ENCODE results near the gene LAMA3. TPM values are rescaled to one million over a fixed set of nuclear protein-coding genes. Genes with fewer than 3 reads are reported as not detected.

Gene LAMA3
- total RNA-seq, 1 experiment from 2014 or later, result 34.6 TPM

DNA sequence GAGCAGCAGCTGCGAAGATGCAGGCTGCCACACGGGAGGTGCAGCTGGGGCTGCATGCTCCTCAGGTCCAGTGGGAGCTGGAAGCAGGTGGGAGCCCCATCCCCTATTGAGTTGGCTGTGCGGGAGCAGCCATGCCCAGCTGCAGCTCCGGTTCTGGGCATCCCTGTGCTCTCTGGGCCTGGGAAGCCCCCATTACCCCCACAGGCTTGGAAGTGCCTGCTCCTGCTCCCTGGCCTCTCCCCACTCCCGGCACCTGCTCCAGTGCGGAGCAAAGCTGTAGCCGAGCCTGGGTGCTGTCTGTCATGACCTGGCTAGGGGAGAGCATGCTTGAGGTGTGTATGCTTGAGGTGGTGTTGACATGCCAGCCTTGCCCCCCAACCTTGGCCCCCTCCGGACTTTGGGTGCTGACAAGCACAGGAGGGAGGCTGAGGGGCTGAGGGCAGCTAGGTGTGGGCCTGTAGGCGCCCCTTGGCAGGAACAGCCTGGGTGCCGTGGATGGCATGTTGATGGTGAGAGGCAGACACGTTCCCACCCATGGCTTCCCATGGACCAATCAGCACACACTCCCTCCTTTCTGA lies 48.0 kb upstream of the LAMA3 start:
- H3K9me3 Mint-ChIP-seq (ENCODE audit: unreplicated experiment), result peaks cover 8% of the 10 kb centered on the region
- no peaks in the 10 kb centered on the region for H3K4me1 Mint-ChIP-seq (ENCODE audit: low read depth, unreplicated experiment)
- no peak overlapping the region for H3K4me3 Mint-ChIP-seq (ENCODE audit: unreplicated experiment)
- TF ChIP-seq, protein P1, sequence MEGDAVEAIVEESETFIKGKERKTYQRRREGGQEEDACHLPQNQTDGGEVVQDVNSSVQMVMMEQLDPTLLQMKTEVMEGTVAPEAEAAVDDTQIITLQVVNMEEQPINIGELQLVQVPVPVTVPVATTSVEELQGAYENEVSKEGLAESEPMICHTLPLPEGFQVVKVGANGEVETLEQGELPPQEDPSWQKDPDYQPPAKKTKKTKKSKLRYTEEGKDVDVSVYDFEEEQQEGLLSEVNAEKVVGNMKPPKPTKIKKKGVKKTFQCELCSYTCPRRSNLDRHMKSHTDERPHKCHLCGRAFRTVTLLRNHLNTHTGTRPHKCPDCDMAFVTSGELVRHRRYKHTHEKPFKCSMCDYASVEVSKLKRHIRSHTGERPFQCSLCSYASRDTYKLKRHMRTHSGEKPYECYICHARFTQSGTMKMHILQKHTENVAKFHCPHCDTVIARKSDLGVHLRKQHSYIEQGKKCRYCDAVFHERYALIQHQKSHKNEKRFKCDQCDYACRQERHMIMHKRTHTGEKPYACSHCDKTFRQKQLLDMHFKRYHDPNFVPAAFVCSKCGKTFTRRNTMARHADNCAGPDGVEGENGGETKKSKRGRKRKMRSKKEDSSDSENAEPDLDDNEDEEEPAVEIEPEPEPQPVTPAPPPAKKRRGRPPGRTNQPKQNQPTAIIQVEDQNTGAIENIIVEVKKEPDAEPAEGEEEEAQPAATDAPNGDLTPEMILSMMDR (IDR thresholded peaks at IDR 0.05; ENCODE audit: insufficient read depth in 1 of 2, low read depth in 1 of 2, low read length in 1 of 2, severe bottlenecking in 1 of 2, unreplicated experiment in 1 of 2), result no peak
- intact Hi-C loops (cut with micrococcal nuclease; ENCODE audit: unreplicated experiment), result no loop called here
- Histone ChIP-seq H3K4me3 (ENCODE audit: low read depth, low read length) (no peak overlapping the region), H3K27me3 (replicated peaks; ENCODE audit: control insufficient read depth, insufficient read depth, low read length) (no peaks in the 10 kb centered on the region), H3K9me3 (no peaks in the 10 kb centered on the region), H3K4me1 (no peaks in the 10 kb centered on the region), H3K36me3 (ENCODE audit: control insufficient read depth, insufficient read depth, low read length) (no peaks in the 10 kb centered on the region)
- BruUV-seq (replicated peaks), result no TSS peak
- ChIA-PET CTCF (interaction anchor here (2.6 kb wide), 1 partner anchor 62 kb away, joined by 7 read pairs; no protein-coding TSS in a partner anchor), POLR2A (no interaction called here)
- no peak overlapping the region for H3K27ac Mint-ChIP-seq (ENCODE audit: unreplicated experiment)
- no peak for DNase-seq
- no peaks in the 10 kb centered on the region for H3K27me3 Mint-ChIP-seq (ENCODE audit: insufficient read depth, unreplicated experiment)
- no peaks in the 10 kb centered on the region for H3K36me3 Mint-ChIP-seq (ENCODE audit: insufficient read depth, unreplicated experiment)

DNA sequence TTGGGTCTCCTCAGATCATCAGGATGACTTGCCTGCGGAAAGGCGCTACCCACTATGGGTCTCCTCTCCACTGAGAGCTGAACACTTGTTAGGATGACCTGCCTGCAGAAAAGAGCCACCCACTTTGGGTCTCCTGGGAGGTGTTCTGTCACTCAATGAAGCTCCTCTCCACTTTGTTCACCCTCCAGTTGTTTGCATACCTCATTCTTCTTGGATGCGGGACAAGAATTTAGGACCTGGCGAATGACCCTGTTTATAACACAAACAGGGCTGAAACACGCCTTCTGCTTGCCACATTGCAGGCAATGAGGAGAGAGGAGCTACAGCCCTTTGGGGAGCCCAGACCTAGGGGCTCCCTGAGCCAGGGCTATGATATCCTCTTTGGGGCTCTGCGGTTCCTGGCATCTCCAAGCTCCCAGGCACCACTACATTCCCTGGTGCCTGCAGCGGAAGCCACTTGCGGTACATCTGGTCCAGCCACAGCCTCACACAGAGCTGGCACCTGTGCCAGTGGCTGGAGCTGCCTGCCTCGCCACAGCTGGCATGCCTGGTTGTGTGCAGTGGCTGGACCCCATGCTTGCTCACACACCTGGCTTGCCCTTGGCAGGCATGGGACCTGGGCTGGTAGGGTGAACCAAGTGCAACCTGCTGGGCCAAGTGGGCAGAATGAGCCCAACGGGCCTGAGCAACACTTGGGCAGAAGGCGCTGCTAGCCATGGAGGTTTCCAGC lies 47.2 kb upstream of the LAMA3 start:
- POLR2A ChIA-PET, result no interaction called here
- no peak for DNase-seq
- Mint-ChIP-seq H3K27me3 (ENCODE audit: insufficient read depth, unreplicated experiment) (no peaks in the 10 kb centered on the region), H3K36me3 (ENCODE audit: insufficient read depth, unreplicated experiment) (peaks cover 4% of the 10 kb centered on the region), H3K4me1 (ENCODE audit: low read depth, unreplicated experiment) (no peaks in the 10 kb centered on the region), H3K27ac (ENCODE audit: unreplicated experiment) (no peak overlapping the region), H3K4me3 (ENCODE audit: unreplicated experiment) (no peak overlapping the region), H3K9me3 (ENCODE audit: unreplicated experiment) (peaks cover 8% of the 10 kb centered on the region)
- intact Hi-C loops (cut with micrococcal nuclease; ENCODE audit: unreplicated experiment), result no loop called here
- CTCF ChIA-PET, result no interaction called here
- H3K4me3 ChIP-seq (ENCODE audit: low read depth, low read length), result no peak overlapping the region
- no peaks in the 10 kb centered on the region for H3K4me1 ChIP-seq
- BruUV-seq (replicated peaks), result no TSS peak
- H3K9me3 ChIP-seq, result no peaks in the 10 kb centered on the region
- TF ChIP-seq, protein P1 (IDR thresholded peaks at IDR 0.05; ENCODE audit: insufficient read depth in 1 of 2, low read depth in 1 of 2, low read length in 1 of 2, severe bottlenecking in 1 of 2, unreplicated experiment in 1 of 2), result no peak
- no peaks in the 10 kb centered on the region for H3K36me3 ChIP-seq (ENCODE audit: control insufficient read depth, insufficient read depth, low read length)
- no peaks in the 10 kb centered on the region for H3K27me3 ChIP-seq (replicated peaks; ENCODE audit: control insufficient read depth, insufficient read depth, low read length)

DNA sequence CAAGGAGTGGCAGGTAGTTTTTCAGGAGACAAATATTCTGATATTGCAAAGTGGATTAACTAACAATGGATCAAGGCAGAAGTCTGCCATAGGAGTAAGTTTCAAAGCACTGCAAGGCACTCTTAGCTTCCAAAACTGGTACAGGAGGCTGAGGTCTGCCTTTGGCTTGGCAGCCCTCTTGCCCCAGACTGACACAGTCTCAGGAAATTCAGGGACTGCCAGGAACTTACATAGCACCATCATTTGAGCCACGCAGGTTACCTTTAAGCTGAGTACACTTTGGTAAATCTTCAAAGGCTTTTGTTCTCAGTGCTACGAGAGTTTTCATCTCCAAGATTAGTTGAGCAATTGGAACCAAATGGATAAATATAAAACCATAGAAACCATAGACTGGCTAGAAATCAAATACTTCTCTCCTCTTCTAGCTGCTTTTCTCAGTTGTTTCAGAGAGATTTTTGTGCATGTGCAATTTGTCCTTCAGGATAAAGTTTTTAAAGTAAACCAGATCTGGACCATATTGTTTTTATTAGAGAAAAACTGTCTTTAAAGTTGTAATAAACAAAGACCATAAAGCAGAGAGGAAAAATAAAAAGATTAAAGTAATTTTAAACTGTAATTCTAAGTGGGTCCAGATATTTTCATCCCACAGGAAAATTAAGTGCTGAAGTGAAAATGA lies 45.3 kb upstream of the LAMA3 start:
- H3K27me3 ChIP-seq (replicated peaks; ENCODE audit: control insufficient read depth, insufficient read depth, low read length), result no peaks in the 10 kb centered on the region
- Mint-ChIP-seq H3K27ac (ENCODE audit: unreplicated experiment) (no peak overlapping the region), H3K36me3 (ENCODE audit: insufficient read depth, unreplicated experiment) (peaks cover 20% of the 10 kb centered on the region), H3K4me3 (ENCODE audit: unreplicated experiment) (no peak overlapping the region), H3K4me1 (ENCODE audit: low read depth, unreplicated experiment) (no peaks in the 10 kb centered on the region), H3K27me3 (ENCODE audit: insufficient read depth, unreplicated experiment) (no peaks in the 10 kb centered on the region), H3K9me3 (ENCODE audit: unreplicated experiment) (peaks cover 8% of the 10 kb centered on the region)
- no peak overlapping the region for H3K4me3 ChIP-seq (ENCODE audit: low read depth, low read length)
- CTCF ChIA-PET, result no interaction called here
- H3K36me3 ChIP-seq (ENCODE audit: control insufficient read depth, insufficient read depth, low read length), result no peaks in the 10 kb centered on the region
- no peaks in the 10 kb centered on the region for H3K9me3 ChIP-seq
- H3K4me1 ChIP-seq, result no peaks in the 10 kb centered on the region
- intact Hi-C loops (cut with micrococcal nuclease; ENCODE audit: unreplicated experiment), result no loop called here
- POLR2A ChIA-PET, result no interaction called here
- BruUV-seq (replicated peaks), result no TSS peak
- TF ChIP-seq, protein P1 (IDR thresholded peaks at IDR 0.05; ENCODE audit: insufficient read depth in 1 of 2, low read depth in 1 of 2, low read length in 1 of 2, severe bottlenecking in 1 of 2, unreplicated experiment in 1 of 2), result no peak
- no peak for DNase-seq
